ENCODE data around the gene MIEF1.
A peak's percentile ranks its signal among the peaks of the same experiment; 100 is the strongest.

The MIEF1 gene

GRCh38 chr22:39554151-39554550 lies 52.1 kb downstream of the MIEF1 start:
- no peak for DNase-seq (ENCODE audit: extremely low read depth in 1 of 2, low read depth in 1 of 2)

GRCh38 chr22:39556970-39557841 lies 55.1 kb downstream of the MIEF1 start:
- peak in 1 of 2 donors; percentile 13 for DNase-seq (ENCODE audit: extremely low read depth in 1 of 2, low read depth in 1 of 2)

- no peak for DNase-seq (ENCODE audit: extremely low read depth in 1 of 2, low read depth in 1 of 2)
Measured at GRCh38 chr22:39558254-39558727, 56.2 kb downstream of the MIEF1 start.

- no peak for DNase-seq (ENCODE audit: extremely low read depth in 1 of 2, low read depth in 1 of 2)
Measured at GRCh38 chr22:39558950-39559349, 56.9 kb downstream of the MIEF1 start.

- DNase-seq (ENCODE audit: extremely low read depth in 1 of 2, low read depth in 1 of 2): no peak
Measured at GRCh38 chr22:39559456-39560105, 57.5 kb downstream of the MIEF1 start.

- DNase-seq (ENCODE audit: extremely low read depth in 1 of 2, low read depth in 1 of 2): no peak
Measured at GRCh38 chr22:39560127-39560526, 58.0 kb downstream of the MIEF1 start.

- no peak for DNase-seq (ENCODE audit: extremely low read depth in 1 of 2, low read depth in 1 of 2)
Measured at GRCh38 chr22:39562839-39563489, 60.9 kb downstream of the MIEF1 start.

GRCh38 chr22:39563571-39564428 lies 61.7 kb downstream of the MIEF1 start:
- DNase-seq (ENCODE audit: extremely low read depth in 1 of 2, low read depth in 1 of 2): no peak

- DNase-seq (ENCODE audit: extremely low read depth in 1 of 2, low read depth in 1 of 2): no peak
Measured at GRCh38 chr22:39565414-39565944, 63.4 kb downstream of the MIEF1 start.

GRCh38 chr22:39567135-39567946 lies 65.3 kb downstream of the MIEF1 start:
- DNase-seq (ENCODE audit: extremely low read depth in 1 of 2, low read depth in 1 of 2): no peak

All from activated CD8-positive, alpha-beta memory T cell treated with anti-CD3 and anti-CD28 coated beads for 1 hour (primary cell).